Spleen (tissue), 7 donors: ENCODE measurements around the gene MRPS24.

ENCODE experiments used
- CTCF ChIP-seq, 11 experiments: fragments of 200-600 bp in 7 of 11; fragments of 450-650 bp in 4 of 11; sonication (generic) in 4 of 11; IDR thresholded peaks in 8 of 11; conservative IDR thresholded peaks in 3 of 11; 1 replicate in 7 of 11; 2 replicates in 4 of 11; pipeline versions ENCODE4 v1.4.0 to v1.8.0; 2016 to 2021; ENCODE audit warnings: antibody characterized with exemption in 11 of 11, inconsistent platforms in 4 of 11, mild to moderate bottlenecking in 1 of 11
- POLR2A ChIP-seq, 3 donors: fragments of 450-650 bp; IDR thresholded peaks; one replicate each; pipeline ENCODE4 v1.5.1; 2017; ENCODE audit warnings: antibody characterized with exemption in 3 of 3, mild to moderate bottlenecking in 1 of 3
- POLR2AphosphoS5 ChIP-seq, 3 donors: sonication (generic); formaldehyde crosslinking; IDR thresholded peaks; one replicate each; pipeline ENCODE4 v1.5.1; 2017; ENCODE audit warnings: antibody characterized with exemption in 3 of 3
- donor health status: DM: no; HTN: no; CAD: no; lungs with moderate emphysema.
- donor health status: DM: no; HTN: no; CAD: no.
- donor health status: DM: no; HTN: no; CAD: no.

- TF ChIP-seq CTCF (IDR thresholded peaks at IDR 0.05 in 8 of 11, conservative IDR thresholded peaks at IDR 0.05 in 3 of 11) = no peak
- TF ChIP-seq POLR2AphosphoS5 (IDR thresholded peaks at IDR 0.05) = no peak
- no peak for TF ChIP-seq POLR2A (IDR thresholded peaks at IDR 0.05)
Measured at GRCh38 chr7:43850348-43851116, 18.8 kb downstream of the MRPS24 start.
